Activated naive CD4-positive, alpha-beta T cell treated with anti-CD3 and anti-CD28 coated beads, Interleukin-2, amount 10 ng/mL, durations not matched to agents 7 days and 5 days (primary cell): Measurements from ENCODE around the gene SETD1A.
A peak's percentile ranks its signal among the peaks of the same experiment; 100 is the strongest.

ENCODE experiments used
- CTCF ChIA-PET: fragments of 350-600 bp; sonication (Branson Sonifier 250); formaldehyde crosslinking; loops from one replicate; lab custom pipeline; 2021; ENCODE audit warnings: antibody characterized with exemption; lab: Charles Lee
- DNase-seq: peaks from one replicate; pipeline ENCODE4 v3.0.0-alpha.2; 2020
- H3K27ac Mint-ChIP-seq: one replicate; pipeline ENCODE4 v1.8.0; 2021; ENCODE audit warnings: mild to moderate bottlenecking, moderate library complexity, mixed read lengths
- H3K27me3 Mint-ChIP-seq: one replicate; pipeline ENCODE4 v1.8.0; 2021; ENCODE audit warnings: mild to moderate bottlenecking, mixed read lengths
- H3K36me3 Mint-ChIP-seq: one replicate; pipeline ENCODE4 v1.8.0; 2021; ENCODE audit warnings: mixed read lengths
- H3K4me1 Mint-ChIP-seq: one replicate; pipeline ENCODE4 v1.8.0; 2021; ENCODE audit warnings: mixed read lengths
- H3K4me3 Mint-ChIP-seq: one replicate; pipeline ENCODE4 v1.8.0; 2021; ENCODE audit warnings: mild to moderate bottlenecking, moderate library complexity, mixed read lengths
- H3K9me3 Mint-ChIP-seq: one replicate; pipeline ENCODE4 v1.8.0; 2021; ENCODE audit warnings: mixed read lengths

The SETD1A gene

GRCh38 chr16:30985401-30986128 is 28.0 kb downstream of the SETD1A start:
- no peaks in the 10 kb centered on the region for H3K9me3 Mint-ChIP-seq

DNA sequence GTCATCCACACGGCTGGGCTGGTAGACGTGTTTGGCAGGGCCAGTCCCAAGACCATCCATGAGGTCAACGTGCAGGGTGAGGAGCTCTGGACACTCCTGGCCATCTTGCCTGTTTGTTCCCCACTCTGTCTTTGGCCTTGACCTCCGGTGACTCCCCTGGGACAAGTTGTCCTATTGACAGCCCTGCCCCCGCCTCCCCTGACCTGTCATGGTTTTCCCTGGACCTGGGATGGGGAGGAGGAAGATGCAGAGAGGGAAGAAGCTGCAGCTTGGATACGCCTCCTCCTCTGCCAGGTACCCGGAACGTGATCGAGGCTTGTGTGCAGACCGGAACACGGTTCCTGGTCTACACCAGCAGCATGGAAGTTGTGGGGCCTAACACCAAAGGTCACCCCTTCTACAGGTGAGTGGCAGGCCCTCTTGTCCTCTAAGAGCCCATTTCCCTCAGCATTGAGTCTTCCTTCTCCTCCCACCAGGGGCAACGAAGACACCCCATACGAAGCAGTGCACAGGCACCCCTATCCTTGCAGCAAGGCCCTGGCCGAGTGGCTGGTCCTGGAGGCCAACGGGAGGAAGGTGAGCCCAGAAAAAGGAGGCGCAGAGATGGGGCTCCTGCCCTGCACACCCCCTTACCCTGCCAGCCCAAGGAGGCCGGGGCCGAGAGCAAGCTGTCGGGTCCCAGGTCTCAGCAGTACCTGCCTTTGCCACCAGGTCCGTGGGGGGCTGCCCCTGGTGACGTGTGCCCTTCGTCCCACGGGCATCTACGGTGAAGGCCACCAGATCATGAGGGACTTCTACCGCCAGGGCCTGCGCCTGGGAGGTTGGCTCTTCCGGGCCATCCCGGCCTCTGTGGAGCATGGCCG is 28.8 kb downstream of the SETD1A start:
- Mint-ChIP-seq H3K27me3 (no peaks in the 10 kb centered on the region), H3K36me3 (peaks cover 13% of the 10 kb centered on the region), H3K4me3 (no peak overlapping the region), H3K27ac (no peak overlapping the region), H3K4me1 (peaks cover 14% of the 10 kb centered on the region), H3K9me3 (no peaks in the 10 kb centered on the region)
- no peak for DNase-seq
- CTCF ChIA-PET = interaction anchor here (0.8 to 2.3 kb wide), 12 partner anchors 16 to 882 kb away, joined by 3 to 18 read pairs (median 4); partner anchors contain the start of gene VKORC1

More at GRCh38 chr16:30985401-30986128, 28.0 kb downstream of the SETD1A start:
- Mint-ChIP-seq H3K4me1 (peaks cover 11% of the 10 kb centered on the region), H3K36me3 (peaks cover 19% of the 10 kb centered on the region), H3K27me3 (no peaks in the 10 kb centered on the region), H3K27ac (no peak overlapping the region), H3K4me3 (peak overlapping the region; percentile 38)
- CTCF ChIA-PET = interaction anchor here (0.8 to 2.3 kb wide), 25 partner anchors 8 to 883 kb away, joined by 3 to 18 read pairs (median 4); partner anchors contain the start of gene VKORC1
- DNase-seq = peak; percentile 30

GRCh38 chr16:30987581-30988190 is 30.1 kb downstream of the SETD1A start:
- Mint-ChIP-seq H3K36me3 (peaks cover 4% of the 10 kb centered on the region), H3K4me3 (no peak overlapping the region)
- no peak for DNase-seq

GRCh38 chr16:30989469-30990047 is 32.0 kb downstream of the SETD1A start:
- Mint-ChIP-seq H3K27me3 (no peaks in the 10 kb centered on the region), H3K9me3 (no peaks in the 10 kb centered on the region), H3K4me1 (peaks cover 18% of the 10 kb centered on the region), H3K4me3 (no peak overlapping the region), H3K36me3 (no peaks in the 10 kb centered on the region), H3K27ac (no peak overlapping the region)
- CTCF ChIA-PET = no interaction called here
- DNase-seq = no peak

More at GRCh38 chr16:30987581-30988190, 30.1 kb downstream of the SETD1A start:
- H3K4me1 Mint-ChIP-seq = peaks cover 15% of the 10 kb centered on the region
- CTCF ChIA-PET = no interaction called here
- H3K27me3 Mint-ChIP-seq = no peaks in the 10 kb centered on the region
- H3K9me3 Mint-ChIP-seq = no peaks in the 10 kb centered on the region
- no peak overlapping the region for H3K27ac Mint-ChIP-seq

DNA sequence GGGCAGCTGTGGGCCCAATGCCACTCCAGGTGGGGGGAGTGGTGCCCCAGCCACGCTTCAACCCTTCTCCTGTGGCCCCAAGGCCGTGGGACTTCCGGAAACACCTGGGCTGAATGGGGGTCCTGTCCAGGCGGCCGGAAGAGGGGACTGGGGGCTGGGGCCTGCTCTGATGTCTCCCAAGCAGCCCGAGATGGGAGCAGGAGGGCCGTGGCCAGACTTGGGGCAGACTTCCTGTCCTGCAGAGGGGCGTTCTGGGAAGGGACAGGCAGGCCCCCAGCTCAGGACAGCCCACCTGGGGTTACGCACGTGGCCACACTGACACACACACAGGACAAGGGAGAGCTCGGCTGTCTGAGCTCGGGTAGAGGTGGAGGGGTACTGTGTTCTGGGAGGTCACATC is 32.6 kb downstream of the SETD1A start:
- H3K4me3 Mint-ChIP-seq = no peak overlapping the region

GRCh38 chr16:30991052-30991451 is 33.5 kb downstream of the SETD1A start:
- H3K27me3 Mint-ChIP-seq = peaks cover under 1% of the 10 kb centered on the region
- H3K4me1 Mint-ChIP-seq = peaks cover 12% of the 10 kb centered on the region
- no peak overlapping the region for H3K27ac Mint-ChIP-seq
- no peak overlapping the region for H3K4me3 Mint-ChIP-seq
- no peaks in the 10 kb centered on the region for H3K36me3 Mint-ChIP-seq
- no peaks in the 10 kb centered on the region for H3K9me3 Mint-ChIP-seq
- no peak for DNase-seq
- CTCF ChIA-PET = no interaction called here

More for the DNA sequence above, 32.6 kb downstream of the SETD1A start:
- Mint-ChIP-seq H3K27me3 (no peaks in the 10 kb centered on the region), H3K9me3 (no peaks in the 10 kb centered on the region), H3K4me1 (peaks cover 16% of the 10 kb centered on the region), H3K36me3 (no peaks in the 10 kb centered on the region), H3K27ac (no peak overlapping the region)
- CTCF ChIA-PET = no interaction called here
- DNase-seq = no peak

DNA sequence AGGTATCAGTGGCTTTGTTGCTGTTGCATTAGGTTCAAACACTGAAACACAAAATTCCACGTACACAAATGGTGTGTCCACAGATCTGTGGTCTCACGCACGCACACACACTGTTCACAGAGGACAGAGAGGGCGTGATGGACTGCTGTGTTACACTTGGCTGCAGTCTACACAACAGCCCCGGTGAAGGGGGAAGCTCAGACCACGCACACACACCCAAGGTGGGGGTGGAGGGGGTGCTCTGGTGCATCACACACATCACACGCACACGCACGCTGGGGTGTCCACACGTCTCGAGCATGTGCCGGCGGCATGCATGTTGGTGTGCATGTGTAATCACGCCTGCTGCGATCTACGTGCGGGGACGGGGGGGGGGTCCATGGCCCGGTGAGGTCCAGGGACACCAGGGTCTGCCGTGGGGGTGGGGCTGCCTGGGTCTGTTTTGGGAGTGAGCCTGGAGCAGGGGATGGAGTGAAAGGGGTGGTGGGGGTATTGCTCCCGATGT is 34.8 kb downstream of the SETD1A start:
- Mint-ChIP-seq H3K27ac (no peak overlapping the region), H3K36me3 (no peaks in the 10 kb centered on the region), H3K4me1 (peaks cover 17% of the 10 kb centered on the region), H3K27me3 (peaks cover 13% of the 10 kb centered on the region), H3K9me3 (no peaks in the 10 kb centered on the region), H3K4me3 (no peak overlapping the region)
- CTCF ChIA-PET = no interaction called here
- no peak for DNase-seq

DNA sequence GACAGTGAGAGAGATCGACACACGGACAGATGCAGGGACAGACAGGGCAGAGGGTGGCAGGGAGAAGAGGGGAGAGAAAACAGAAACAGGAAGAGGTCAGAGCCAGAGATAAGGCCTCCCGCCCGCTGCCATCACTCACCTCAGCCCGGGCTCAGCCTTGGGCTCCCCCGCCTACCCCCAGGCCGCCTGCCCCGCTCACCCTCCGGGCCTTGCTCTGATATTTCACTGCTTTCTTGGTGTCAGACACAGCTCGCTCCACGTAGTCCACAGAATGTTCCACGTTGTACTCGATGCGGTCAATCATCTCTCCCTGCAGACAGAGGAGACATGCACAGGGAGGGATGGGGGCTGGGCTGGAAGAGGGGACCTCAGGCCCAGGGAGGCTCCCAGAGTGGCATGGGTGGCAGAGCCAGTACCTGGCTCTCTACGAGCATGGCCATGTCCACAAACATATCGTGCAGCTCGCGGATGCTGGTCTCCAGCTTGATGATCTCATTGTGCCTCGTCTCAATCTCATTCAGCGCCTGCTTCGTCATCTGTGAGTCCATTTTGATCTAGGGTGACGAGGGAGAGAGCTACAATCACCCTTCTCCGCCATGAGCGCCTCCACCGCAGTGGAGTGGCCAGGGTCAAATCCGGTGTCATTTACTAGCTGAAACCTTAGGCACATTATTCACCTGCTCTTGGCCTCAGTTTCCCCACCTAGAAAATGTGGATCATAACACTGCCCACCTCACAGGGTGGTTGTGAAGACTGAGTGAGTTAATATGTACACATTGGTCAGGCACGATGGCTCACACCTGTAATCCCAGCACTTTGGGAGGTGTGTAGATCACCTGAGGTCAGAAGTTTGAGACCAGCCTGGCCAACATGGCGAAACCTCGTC is 35.6 kb downstream of the SETD1A start:
- Mint-ChIP-seq H3K27me3 (peaks cover 22% of the 10 kb centered on the region), H3K9me3 (no peaks in the 10 kb centered on the region), H3K4me1 (peaks cover 20% of the 10 kb centered on the region), H3K4me3 (no peak overlapping the region), H3K27ac (no peak overlapping the region), H3K36me3 (no peaks in the 10 kb centered on the region)
- no peak for DNase-seq
- CTCF ChIA-PET = interaction anchor here (2.0 kb wide), 1 partner anchor 8 kb away, joined by 9 read pairs; the partner anchor contains the start of gene HSD3B7

DNA sequence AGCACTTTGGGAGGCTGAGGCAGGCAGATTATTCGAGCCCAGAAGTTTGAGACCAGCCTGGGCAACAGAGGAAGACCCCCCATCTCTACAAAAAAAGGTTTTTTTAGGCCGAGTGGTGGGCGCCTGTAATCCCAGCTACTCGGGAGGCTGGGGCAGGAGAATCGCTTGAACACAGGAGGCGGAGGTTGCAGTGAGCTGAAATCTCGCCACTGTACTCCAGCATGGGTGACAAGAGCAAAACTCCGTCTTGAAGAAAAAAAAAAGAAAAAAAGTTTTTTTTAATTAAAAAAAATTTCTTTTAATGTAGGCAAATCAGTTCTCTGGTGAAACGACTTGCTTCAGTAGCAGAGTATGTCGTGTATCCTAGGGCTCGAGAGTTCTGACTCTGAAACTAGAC is 38.4 kb downstream of the SETD1A start:
- Mint-ChIP-seq H3K36me3 (no peaks in the 10 kb centered on the region), H3K9me3 (no peaks in the 10 kb centered on the region), H3K4me3 (peak overlapping the region; percentile 74), H3K27ac (no peak overlapping the region), H3K27me3 (peaks cover 45% of the 10 kb centered on the region), H3K4me1 (peaks cover 20% of the 10 kb centered on the region)
- CTCF ChIA-PET = interaction anchor here (1.1 kb wide), 1 partner anchor 11 kb away, joined by 3 read pairs; the partner anchor contains the start of gene HSD3B7
- DNase-seq = no peak

- peak overlapping the region; percentile 74 for H3K4me3 Mint-ChIP-seq
- H3K27me3 Mint-ChIP-seq = peaks cover 48% of the 10 kb centered on the region
- peaks cover 17% of the 10 kb centered on the region for H3K4me1 Mint-ChIP-seq
- DNase-seq = no peak
- no peaks in the 10 kb centered on the region for H3K9me3 Mint-ChIP-seq
- H3K36me3 Mint-ChIP-seq = no peaks in the 10 kb centered on the region
- peak overlapping the region; percentile 4 for H3K27ac Mint-ChIP-seq
- CTCF ChIA-PET = interaction anchor here (1.0 to 1.1 kb wide), 2 partner anchors 12 to 79 kb away, joined by 3 read pairs; partner anchors contain the start of gene HSD3B7
Observed at GRCh38 chr16:30996324-30996984, 38.9 kb downstream of the SETD1A start.

- Mint-ChIP-seq H3K4me1 (peaks cover 17% of the 10 kb centered on the region), H3K27ac (peak overlapping the region; percentile 20), H3K4me3 (peak overlapping the region; percentile 74), H3K27me3 (peaks cover 48% of the 10 kb centered on the region), H3K9me3 (no peaks in the 10 kb centered on the region), H3K36me3 (no peaks in the 10 kb centered on the region)
- CTCF ChIA-PET = interaction anchor here (1.0 to 1.1 kb wide), 2 partner anchors 12 to 78 kb away, joined by 3 read pairs; partner anchors contain the start of gene HSD3B7
- DNase-seq = peak; percentile 88
Observed at GRCh38 chr16:30996985-30997724, 39.6 kb downstream of the SETD1A start.
